ENCODE measurements around the gene ABO.
"Not testable (repeated sequence)": the region's sequence is repeated elsewhere in the genome, so short reads cannot be mapped to it uniquely, and the experiment has no call there.

Gene ABO

GRCh38 chr9:133261753-133262120 is 13.3 kb downstream of the ABO start:
- no peak for DNase-seq

- no peak for DNase-seq
Measured at GRCh38 chr9:133261103-133261752, 13.8 kb downstream of the ABO start.

- no peak for DNase-seq
Measured at GRCh38 chr9:133260334-133261102, 14.5 kb downstream of the ABO start.

- no peak for DNase-seq
Measured at GRCh38 chr9:133258061-133259015, 16.7 kb downstream of the ABO start.

GRCh38 chr9:133257465-133257956 is 17.5 kb downstream of the ABO start:
- DNase-seq = no peak

- no peak for DNase-seq
Measured at GRCh38 chr9:133256686-133257091, 18.3 kb downstream of the ABO start.

GRCh38 chr9:133256136-133256461 is 18.9 kb downstream of the ABO start:
- no peak for DNase-seq

GRCh38 chr9:133255371-133256135 is 19.4 kb downstream of the ABO start:
- no peak for DNase-seq

GRCh38 chr9:133254471-133254870 is 20.5 kb downstream of the ABO start:
- DNase-seq = no peak

GRCh38 chr9:133253268-133253667 is 21.7 kb downstream of the ABO start:
- no peak for DNase-seq

GRCh38 chr9:133252301-133253020 is 22.5 kb downstream of the ABO start:
- no peak for DNase-seq

GRCh38 chr9:133251773-133252172 is 23.2 kb downstream of the ABO start:
- no peak for DNase-seq

GRCh38 chr9:133251221-133251620 is 23.8 kb downstream of the ABO start:
- not testable (repeated sequence) for DNase-seq

- DNase-seq = no peak
Measured at GRCh38 chr9:133250741-133251170, 24.2 kb downstream of the ABO start.

GRCh38 chr9:133249337-133249736 is 25.7 kb downstream of the ABO start:
- DNase-seq = no peak

- DNase-seq = no peak
Measured at GRCh38 chr9:133248726-133249295, 26.2 kb downstream of the ABO start.

GRCh38 chr9:133247632-133248031 is 27.4 kb downstream of the ABO start:
- no peak for DNase-seq

GRCh38 chr9:133246991-133247390 is 28.0 kb downstream of the ABO start:
- no peak for DNase-seq

- DNase-seq = no peak
Measured at GRCh38 chr9:133246562-133246961, 28.4 kb downstream of the ABO start.

GRCh38 chr9:133242991-133243390 is 32.0 kb downstream of the ABO start:
- DNase-seq = no peak

GRCh38 chr9:133242241-133242640 is 32.8 kb downstream of the ABO start:
- DNase-seq = no peak
